Sigmoid colon (tissue), 4 donors: ENCODE results near the gene NDRG2.

Source experiments
- CTCF ChIP-seq, 4 experiments: fragments of 450-650 bp in 3 of 4; fragments of 200-600 bp in 1 of 4; IDR thresholded peaks; one replicate each; pipeline ENCODE4 v1.5.1; 2016 to 2019; ENCODE audit warnings: antibody characterized with exemption in 4 of 4, mild to moderate bottlenecking in 3 of 4, moderate library complexity in 2 of 4
- EP300 ChIP-seq, 4 donors: sonication (generic); formaldehyde crosslinking; IDR thresholded peaks; one replicate each; pipeline ENCODE4 v1.6.1; 2017; ENCODE audit warnings: antibody characterized with exemption in 4 of 4
- POLR2A ChIP-seq, 2 donors: fragments of 450-650 bp; IDR thresholded peaks; one replicate each; pipeline ENCODE4 v1.6.1; 2016; ENCODE audit warnings: antibody characterized with exemption in 2 of 2, mild to moderate bottlenecking in 2 of 2, moderate library complexity in 2 of 2
- POLR2AphosphoS5 ChIP-seq, 4 donors: sonication (generic); formaldehyde crosslinking; IDR thresholded peaks; one replicate each; pipeline ENCODE4 v1.6.1; 2017; ENCODE audit warnings: antibody characterized with exemption in 4 of 4

GRCh38 chr14:21040370-21040925 lies 15.6 kb upstream of the NDRG2 start:
- TF ChIP-seq CTCF (IDR thresholded peaks at IDR 0.05) (no peak), POLR2A (IDR thresholded peaks at IDR 0.05) (no peak), EP300 (IDR thresholded peaks at IDR 0.05) (no peak), POLR2AphosphoS5 (IDR thresholded peaks at IDR 0.05) (no peak)
